Lung (tissue), 12 donors: Measurements from ENCODE around the gene ARID1B. TPM values are rescaled to one million over a fixed set of nuclear protein-coding genes. Genes with fewer than 3 reads are reported as not detected.

Experiments used
- ATAC-seq: fragments of 200-7000 bp; cut with Tn5 transposase; one replicate; pipeline ENCODE4 v1.9.1; 2020; ENCODE audit warnings: moderate number of reproducible peaks; ENCODE audit not compliant: insufficient read depth, low FRiP score
- DNase-seq, 3 donors: peaks; one replicate each; pipeline ENCODE4 v3.0.0-alpha.2; 2013 to 2017
- H3K27ac ChIP-seq, 2 donors: one replicate each; pipeline ENCODE4 v1.5.1; 2013; ENCODE audit warnings: mild to moderate bottlenecking in 2 of 2, moderate library complexity in 2 of 2, control low read depth in 1 of 2, inconsistent platforms in 1 of 2, low read depth in 1 of 2, low read length in 1 of 2
- H3K27me3 ChIP-seq, 3 donors: one replicate each; pipeline ENCODE4 v1.5.1; 2013; ENCODE audit warnings: low read length in 2 of 3; ENCODE audit not compliant: control insufficient read depth in 3 of 3, insufficient read depth in 3 of 3
- H3K36me3 ChIP-seq, 4 donors: one replicate each; pipeline ENCODE4 v1.5.1; 2013; ENCODE audit warnings: low read length in 4 of 4, mild to moderate bottlenecking in 1 of 4, moderate library complexity in 1 of 4; ENCODE audit not compliant: control insufficient read depth in 4 of 4, insufficient read depth in 4 of 4
- H3K4me1 ChIP-seq, 5 donors: one replicate each; pipeline ENCODE4 v1.5.1; 2013; ENCODE audit warnings: low read length in 5 of 5, mild to moderate bottlenecking in 2 of 5, moderate library complexity in 1 of 5; ENCODE audit not compliant: control insufficient read depth in 5 of 5, insufficient read depth in 5 of 5
- H3K4me3 ChIP-seq: one replicate; pipeline ENCODE4 v1.5.1; 2013; ENCODE audit warnings: mild to moderate bottlenecking, control low read depth, moderate library complexity
- H3K9ac ChIP-seq, 2 donors: one replicate each; pipeline ENCODE4 v1.5.1; 2013; ENCODE audit warnings: low read length in 2 of 2, control low read depth in 1 of 2; ENCODE audit not compliant: insufficient read depth in 1 of 2
- H3K9me3 ChIP-seq, 4 donors: one replicate each; pipeline ENCODE4 v1.5.1; 2013; ENCODE audit warnings: low read length in 3 of 4, mild to moderate bottlenecking in 1 of 4, moderate library complexity in 1 of 4; ENCODE audit not compliant: control insufficient read depth in 4 of 4, insufficient read depth in 3 of 4
- WGBS, 2 donors: extraction: QIAGEN DNeasy Blood & Tissue Kit; methylation state at CpG; one replicate each; pipeline ENCODE4 v1.1.7; 2013; 5-methylcytosine and 5-hydroxymethylcytosine counted together
- polyA plus RNA-seq, 2 donors: library from polyadenylated mRNA; stranded (reverse); fragments of 200-250 nt; gene quantifications; one replicate each; pipeline ENCODE4 v1.2.1, GENCODE V29; 2013
- total RNA-seq, 2 donors: library from RNA; depleted of rRNA in 1 of 2; stranded (reverse); fragments of >200 nt in 1 of 2; gene quantifications; one replicate each; pipeline ENCODE4 v1.2.1, GENCODE V29; 2014 to 2021
- TF ChIP-seq, protein P1 (sequence below): IDR thresholded peaks from 2 replicates; pipeline ENCODE4 v1.5.1; 2012; ENCODE audit warnings: mild to moderate bottlenecking; ENCODE audit errors: control extremely low read depth, extremely low read depth
- donor health status: control.
- donor health status: control.
- donor health status: Bipolar disorder and iron deficiency.
- donor health status: healthy.
- donor health status: DM: yes; HTN: yes; CAD: no.

The ARID1B gene
- total and polyA plus RNA-seq, 4 donors, result 10.5 to 239 (median 50.9) TPM

DNA sequence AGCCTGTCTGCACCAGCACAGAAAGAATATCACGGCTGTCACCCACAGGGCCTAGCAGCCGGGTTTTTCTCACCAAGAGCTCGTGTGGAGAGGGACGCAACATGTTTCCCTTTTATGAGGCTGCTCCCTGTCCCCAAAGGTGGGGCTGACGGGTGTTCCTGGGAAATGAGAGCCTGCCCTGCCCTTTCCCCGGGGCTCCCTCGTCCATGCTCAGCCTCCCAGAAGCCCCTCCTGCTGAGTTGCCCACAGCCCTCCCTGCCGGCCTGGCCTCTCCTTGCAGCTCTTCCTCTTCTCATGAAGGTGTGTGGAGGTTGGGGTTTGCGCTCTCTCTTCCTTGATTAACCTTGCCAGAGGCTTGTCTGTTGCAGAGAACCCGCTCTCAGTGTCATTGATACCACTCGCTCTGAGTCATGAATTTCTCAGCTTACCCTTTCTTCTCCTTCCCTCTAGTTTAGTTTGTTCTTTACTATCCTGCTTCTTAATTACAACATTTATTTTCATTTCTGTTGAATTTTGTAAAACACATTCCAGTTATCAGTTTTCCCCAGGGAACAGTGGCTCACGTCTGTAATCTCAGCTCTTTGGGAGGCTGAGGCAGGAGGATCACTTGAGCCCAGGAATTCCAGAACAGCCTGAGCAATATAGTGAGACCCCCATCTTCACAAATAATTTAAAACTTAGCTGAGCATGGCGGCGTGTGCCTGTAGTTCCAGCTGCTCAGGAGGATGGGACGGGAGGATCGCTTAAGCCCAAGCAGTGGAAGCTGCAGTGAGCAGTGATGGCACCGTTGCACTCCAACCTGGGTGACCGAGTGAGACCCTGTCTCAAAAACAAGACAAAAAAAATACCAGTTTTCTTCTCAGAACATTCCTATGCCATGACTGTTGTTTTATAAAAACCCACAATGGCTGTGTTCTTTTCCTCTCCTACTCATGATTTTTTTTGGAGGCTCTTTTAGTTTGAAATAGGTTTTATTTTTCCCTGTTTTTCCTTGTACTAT, 442.3 kb downstream of the ARID1B start:
- H3K36me3 ChIP-seq, result no peaks in the 10 kb centered on the region
- ATAC-seq, result no peak
- H3K4me1 ChIP-seq, result peaks cover 0 to 6% (median 2%) of the 10 kb centered on the region in 5 donors
- DNase-seq, result no peak
- no peak overlapping the region for H3K9ac ChIP-seq
- no peak overlapping the region for H3K27ac ChIP-seq
- no peaks in the 10 kb centered on the region for H3K27me3 ChIP-seq
- no peaks in the 10 kb centered on the region for H3K9me3 ChIP-seq
- TF ChIP-seq, protein P1, sequence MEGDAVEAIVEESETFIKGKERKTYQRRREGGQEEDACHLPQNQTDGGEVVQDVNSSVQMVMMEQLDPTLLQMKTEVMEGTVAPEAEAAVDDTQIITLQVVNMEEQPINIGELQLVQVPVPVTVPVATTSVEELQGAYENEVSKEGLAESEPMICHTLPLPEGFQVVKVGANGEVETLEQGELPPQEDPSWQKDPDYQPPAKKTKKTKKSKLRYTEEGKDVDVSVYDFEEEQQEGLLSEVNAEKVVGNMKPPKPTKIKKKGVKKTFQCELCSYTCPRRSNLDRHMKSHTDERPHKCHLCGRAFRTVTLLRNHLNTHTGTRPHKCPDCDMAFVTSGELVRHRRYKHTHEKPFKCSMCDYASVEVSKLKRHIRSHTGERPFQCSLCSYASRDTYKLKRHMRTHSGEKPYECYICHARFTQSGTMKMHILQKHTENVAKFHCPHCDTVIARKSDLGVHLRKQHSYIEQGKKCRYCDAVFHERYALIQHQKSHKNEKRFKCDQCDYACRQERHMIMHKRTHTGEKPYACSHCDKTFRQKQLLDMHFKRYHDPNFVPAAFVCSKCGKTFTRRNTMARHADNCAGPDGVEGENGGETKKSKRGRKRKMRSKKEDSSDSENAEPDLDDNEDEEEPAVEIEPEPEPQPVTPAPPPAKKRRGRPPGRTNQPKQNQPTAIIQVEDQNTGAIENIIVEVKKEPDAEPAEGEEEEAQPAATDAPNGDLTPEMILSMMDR, result no peak
- no peak overlapping the region for H3K4me3 ChIP-seq
- 88 to 89% methylated on average over 18 of the region's 18 CpGs for WGBS, 2 donors

DNA sequence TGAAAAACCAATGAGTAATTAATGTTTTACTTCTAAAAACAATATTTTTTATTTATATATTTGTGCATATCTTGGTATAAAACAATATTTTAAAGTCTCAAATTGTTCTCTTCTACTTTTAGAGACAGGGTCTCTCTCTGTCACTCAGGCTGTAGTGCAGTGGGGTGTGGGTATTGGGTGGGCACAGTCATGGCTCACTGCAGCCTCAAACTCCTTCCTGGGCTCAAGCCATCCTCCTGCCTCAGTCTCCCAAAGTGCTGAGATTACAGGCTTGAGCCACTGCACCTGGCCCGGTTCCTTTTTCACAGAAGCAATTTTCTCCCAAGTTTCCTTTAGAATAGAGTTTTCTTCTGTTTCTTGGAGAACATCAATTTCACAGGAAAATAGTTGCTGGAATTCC, 443.3 kb downstream of the ARID1B start:
- H3K36me3 ChIP-seq, result no peaks in the 10 kb centered on the region
- no peak overlapping the region for H3K27ac ChIP-seq
- DNase-seq, result no peak

DNA sequence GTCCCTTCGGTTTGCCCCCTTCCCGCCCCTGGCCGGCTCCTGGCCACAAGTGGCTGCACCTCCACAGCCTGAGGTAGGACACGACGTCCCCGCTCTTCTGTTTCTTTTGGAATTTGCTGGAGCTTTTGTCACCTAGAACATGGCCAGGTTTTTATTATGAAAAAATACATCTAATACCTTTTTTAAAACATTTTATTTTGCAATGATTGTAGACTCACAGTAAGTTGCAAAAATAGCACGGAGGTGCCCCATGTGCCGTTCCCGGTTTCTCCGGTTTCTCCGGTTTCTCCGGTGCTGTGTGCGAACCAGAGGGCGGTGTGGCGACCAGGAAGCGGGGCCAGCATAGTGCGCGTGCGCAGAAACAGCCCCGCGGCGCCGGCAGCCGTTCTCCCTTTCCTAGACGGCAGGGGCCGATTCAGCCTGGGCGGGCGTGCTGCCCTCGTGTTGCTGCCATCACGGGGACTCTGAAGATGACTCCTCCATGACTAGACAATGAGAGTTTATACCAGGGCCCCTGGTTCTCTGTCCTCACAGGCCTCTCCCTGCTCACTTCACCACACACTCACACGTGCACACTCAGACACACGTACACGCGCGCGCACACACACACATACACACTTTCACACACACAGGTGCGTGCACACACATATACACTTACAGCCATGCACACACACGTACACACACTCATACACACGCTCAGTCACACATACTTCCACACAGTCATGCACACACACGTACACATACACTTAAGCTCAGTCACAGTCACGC, 444.1 kb downstream of the ARID1B start:
- Histone ChIP-seq H3K27me3 (no peaks in the 10 kb centered on the region), H3K4me3 (no peak overlapping the region), H3K4me1 (peaks cover 0 to 6% (median 2%) of the 10 kb centered on the region in 5 donors), H3K9me3 (no peaks in the 10 kb centered on the region), H3K9ac (peak overlapping the region; percentile 55 to 68), H3K27ac (no peak overlapping the region), H3K36me3 (no peaks in the 10 kb centered on the region)
- TF ChIP-seq, protein P1, result no peak
- WGBS, 2 donors, result 23 to 26% methylated on average over 39 to 41 of the region's 41 CpGs
- DNase-seq, result peak; percentile 83 to 89 (median 89)
- peak; percentile 87 for ATAC-seq

More for the DNA sequence above, 443.3 kb downstream of the ARID1B start:
- WGBS, 2 donors, result 62 to 76% methylated on average over 1 of the region's 1 CpG
- TF ChIP-seq, protein P1, result no peak
- H3K27me3 ChIP-seq, result no peaks in the 10 kb centered on the region
- H3K4me1 ChIP-seq, result peaks cover 0 to 6% (median 2%) of the 10 kb centered on the region in 5 donors
- ATAC-seq, result no peak
- H3K4me3 ChIP-seq, result no peak overlapping the region
- H3K9me3 ChIP-seq, result no peaks in the 10 kb centered on the region
- no peak overlapping the region for H3K9ac ChIP-seq
